Neural cell (in vitro differentiated cells): ENCODE data around the gene ROBO3. TPM values are rescaled to one million over a fixed set of nuclear protein-coding genes. Genes with fewer than 3 reads are reported as not detected.

ENCODE experiments used
- H2AFZ ChIP-seq: fragments of 200-600, 300-800 bp; sonication (generic), shearing (Covaris generic); 2 replicates; pipeline ENCODE4 v1.6.0; 2014; ENCODE audit warnings: low read depth, mild to moderate bottlenecking, antibody characterized with exemption, low read length, moderate library complexity
- H3F3A ChIP-seq: fragments of 200-600 bp; shearing (Covaris generic); 2 replicates; pipeline ENCODE4 v1.6.1; 2016; ENCODE audit warnings: mild to moderate bottlenecking, moderate library complexity, mixed read lengths, antibody characterized with exemption, low read length; ENCODE audit not compliant: insufficient read depth, poor library complexity, severe bottlenecking
- H3K27ac ChIP-seq: fragments of 200-600, 300-800 bp; sonication (generic), shearing (Covaris generic); 2 replicates; pipeline ENCODE4 v1.5.1; 2014; ENCODE audit warnings: mild to moderate bottlenecking, low read length, moderate library complexity
- H3K27me3 ChIP-seq: fragments of 300-800, 200-600 bp; sonication (generic), shearing (Covaris generic); 2 replicates; pipeline ENCODE4 v1.6.0; 2014; ENCODE audit warnings: mild to moderate bottlenecking, low read depth, low read length, moderate library complexity; ENCODE audit not compliant: insufficient read depth
- H3K36me3 ChIP-seq: fragments of 300-800, 200-600 bp; sonication (generic), shearing (Covaris generic); 2 replicates; pipeline ENCODE4 v1.5.1; 2014; ENCODE audit warnings: mild to moderate bottlenecking, antibody characterized with exemption, low read length, moderate library complexity; ENCODE audit not compliant: insufficient read depth
- H3K4me2 ChIP-seq: fragments of 300-800, 200-600 bp; sonication (generic), shearing (Covaris generic); 2 replicates; pipeline ENCODE4 v1.6.0; 2014; ENCODE audit warnings: mild to moderate bottlenecking, low read length
- H3K4me3 ChIP-seq: fragments of 300-800, 200-600 bp; sonication (generic), shearing (Covaris generic); 2 replicates; pipeline ENCODE4 v1.5.1; 2014; ENCODE audit warnings: mild to moderate bottlenecking, low read length, moderate library complexity
- H3K79me2 ChIP-seq: fragments of 200-600 bp; shearing (Covaris generic); replicated peaks from 2 replicates; pipeline ENCODE4 v1.6.0; 2014; ENCODE audit warnings: mild to moderate bottlenecking, low read length, moderate library complexity; ENCODE audit not compliant: insufficient read depth
- H3K9ac ChIP-seq: fragments of 300-800, 200-600 bp; sonication (generic), shearing (Covaris generic); 2 replicates; pipeline ENCODE4 v1.6.1; 2016; ENCODE audit warnings: mild to moderate bottlenecking, low read length, mixed read lengths
- H3K9me2 ChIP-seq: fragments of 200-600 bp; shearing (Covaris generic); 2 replicates; pipeline ENCODE4 v1.6.1; 2016; ENCODE audit warnings: mild to moderate bottlenecking, low read length, mixed read lengths; ENCODE audit not compliant: insufficient read depth
- H3K9me3 ChIP-seq: fragments of 200-600, 300-800 bp; sonication (generic), shearing (Covaris generic); 2 replicates; pipeline ENCODE4 v1.6.1; 2016; ENCODE audit warnings: mild to moderate bottlenecking, mixed run types, low read length, moderate library complexity, mixed read lengths
- H4K20me1 ChIP-seq: fragments of 200-600 bp; shearing (Covaris generic); 2 replicates; pipeline ENCODE4 v1.6.1; 2016; ENCODE audit warnings: mild to moderate bottlenecking, mixed run types; ENCODE audit not compliant: insufficient read depth
- EZH2 ChIP-seq: fragments of 200-600, 300-800 bp; shearing (Covaris generic), sonication (generic); IDR thresholded peaks from 2 replicates; pipeline ENCODE4 v1.6.1; 2014; ENCODE audit warnings: antibody characterized with exemption, low read length, borderline replicate concordance, mild to moderate bottlenecking; ENCODE audit not compliant: insufficient read depth, poor library complexity, severe bottlenecking
- MXI1 ChIP-seq: fragments of 450-650 bp; conservative IDR thresholded peaks from 2 replicates; pipeline ENCODE4 v1.6.1; 2014; ENCODE audit warnings: antibody characterized with exemption, mild to moderate bottlenecking; ENCODE audit not compliant: poor library complexity, severe bottlenecking
- POLR2AphosphoS5 ChIP-seq: IDR thresholded peaks from 2 replicates; pipeline ENCODE4 v1.6.1; 2012
- RAD21 ChIP-seq: fragments of 450-650 bp; conservative IDR thresholded peaks from 2 replicates; pipeline ENCODE4 v1.6.1; 2014; ENCODE audit warnings: antibody characterized with exemption, mild to moderate bottlenecking, moderate library complexity
- REST ChIP-seq: IDR thresholded peaks from 2 replicates; pipeline ENCODE4 v1.6.1; 2012; ENCODE audit warnings: borderline replicate concordance
- TAF1 ChIP-seq: IDR thresholded peaks from 2 replicates; pipeline ENCODE4 v1.6.1; 2012; ENCODE audit warnings: low read depth
- polyA plus RNA-seq: library from polyadenylated mRNA; depleted of rRNA; stranded (reverse); fragments of >200 nt; gene quantifications from 2 replicates; pipeline ENCODE4 v1.2.3, GENCODE V29; 2014
- TF ChIP-seq, protein P1 (sequence below): fragments of 450-650 bp; IDR thresholded peaks from 2 replicates; pipeline ENCODE4 v1.5.1; 2014; ENCODE audit warnings: antibody characterized with exemption, mild to moderate bottlenecking, moderate library complexity; ENCODE audit not compliant: poor library complexity, severe bottlenecking

ROBO3 gene
- polyA plus RNA-seq, 1 donor from 2014 or later = 12.8 TPM

- TF ChIP-seq RAD21 (no peak), EZH2 (no peak)
- no peaks in the 10 kb centered on the region for H3K9me2 ChIP-seq
- H3K27ac ChIP-seq = no peak overlapping the region
- no peaks in the 10 kb centered on the region for H3K9me3 ChIP-seq
- no peak overlapping the region for H3K4me2 ChIP-seq
- H3F3A ChIP-seq = no peaks in the 10 kb centered on the region
- H3K27me3 ChIP-seq = peaks cover 73% of the 10 kb centered on the region
- H4K20me1 ChIP-seq = no peaks in the 10 kb centered on the region
- H2AFZ ChIP-seq = no peak overlapping the region
- H3K4me3 ChIP-seq = no peak overlapping the region
- H3K79me2 ChIP-seq = no peaks in the 10 kb centered on the region
- no peaks in the 10 kb centered on the region for H3K36me3 ChIP-seq
- H3K9ac ChIP-seq = no peak overlapping the region
Measured at GRCh38 chr11:124841201-124841600, 24.0 kb upstream of the ROBO3 start.

GRCh38 chr11:124841840-124842239, 23.4 kb upstream of the ROBO3 start:
- no peaks in the 10 kb centered on the region for H3K79me2 ChIP-seq
- H3K27ac ChIP-seq = no peak overlapping the region
- no peaks in the 10 kb centered on the region for H3K9me3 ChIP-seq
- H3K4me2 ChIP-seq = no peak overlapping the region
- no peak overlapping the region for H3K9ac ChIP-seq
- no peaks in the 10 kb centered on the region for H3K9me2 ChIP-seq
- H3K27me3 ChIP-seq = peaks cover 73% of the 10 kb centered on the region
- no peaks in the 10 kb centered on the region for H3K36me3 ChIP-seq
- no peaks in the 10 kb centered on the region for H4K20me1 ChIP-seq
- no peak overlapping the region for H3K4me3 ChIP-seq
- TF ChIP-seq POLR2AphosphoS5 (no peak), TAF1 (no peak), EZH2 (no peak), MXI1 (no peak), REST (no peak)
- TF ChIP-seq, protein P1, sequence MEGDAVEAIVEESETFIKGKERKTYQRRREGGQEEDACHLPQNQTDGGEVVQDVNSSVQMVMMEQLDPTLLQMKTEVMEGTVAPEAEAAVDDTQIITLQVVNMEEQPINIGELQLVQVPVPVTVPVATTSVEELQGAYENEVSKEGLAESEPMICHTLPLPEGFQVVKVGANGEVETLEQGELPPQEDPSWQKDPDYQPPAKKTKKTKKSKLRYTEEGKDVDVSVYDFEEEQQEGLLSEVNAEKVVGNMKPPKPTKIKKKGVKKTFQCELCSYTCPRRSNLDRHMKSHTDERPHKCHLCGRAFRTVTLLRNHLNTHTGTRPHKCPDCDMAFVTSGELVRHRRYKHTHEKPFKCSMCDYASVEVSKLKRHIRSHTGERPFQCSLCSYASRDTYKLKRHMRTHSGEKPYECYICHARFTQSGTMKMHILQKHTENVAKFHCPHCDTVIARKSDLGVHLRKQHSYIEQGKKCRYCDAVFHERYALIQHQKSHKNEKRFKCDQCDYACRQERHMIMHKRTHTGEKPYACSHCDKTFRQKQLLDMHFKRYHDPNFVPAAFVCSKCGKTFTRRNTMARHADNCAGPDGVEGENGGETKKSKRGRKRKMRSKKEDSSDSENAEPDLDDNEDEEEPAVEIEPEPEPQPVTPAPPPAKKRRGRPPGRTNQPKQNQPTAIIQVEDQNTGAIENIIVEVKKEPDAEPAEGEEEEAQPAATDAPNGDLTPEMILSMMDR = no peak
- no peaks in the 10 kb centered on the region for H3F3A ChIP-seq
- no peak overlapping the region for H2AFZ ChIP-seq

DNA sequence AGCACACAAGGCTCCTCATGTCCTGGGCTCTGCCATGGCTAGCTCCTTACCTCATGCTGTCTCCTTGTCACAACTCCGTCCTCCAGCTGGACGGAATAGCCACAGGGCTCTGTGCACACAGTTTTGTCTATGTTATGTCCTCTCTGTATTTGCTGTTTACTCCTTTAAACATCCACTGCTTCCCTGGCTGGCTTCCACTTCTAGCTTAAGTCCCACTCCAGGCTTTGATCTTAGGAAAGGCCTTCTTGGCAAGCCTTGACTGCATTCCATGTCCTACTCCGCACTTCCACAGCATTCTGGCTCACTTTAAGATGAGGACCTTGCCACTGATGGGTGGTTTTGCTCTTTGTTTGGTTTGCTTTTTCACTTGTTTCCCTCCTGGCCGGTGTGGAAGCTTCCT, 22.9 kb upstream of the ROBO3 start:
- Histone ChIP-seq H3K36me3 (no peaks in the 10 kb centered on the region), H3K9me2 (no peaks in the 10 kb centered on the region), H3K79me2 (no peaks in the 10 kb centered on the region), H3K4me3 (no peak overlapping the region), H3K27ac (no peak overlapping the region), H3K27me3 (peaks cover 73% of the 10 kb centered on the region), H2AFZ (no peak overlapping the region), H3K4me2 (no peak overlapping the region), H4K20me1 (no peaks in the 10 kb centered on the region), H3K9ac (no peak overlapping the region), H3F3A (no peaks in the 10 kb centered on the region), H3K9me3 (no peaks in the 10 kb centered on the region)
- TF ChIP-seq REST (no peak), POLR2AphosphoS5 (no peak)
